ENCODE data around the gene GNPTG. TPM values are rescaled to one million over a fixed set of nuclear protein-coding genes. Genes with fewer than 3 reads are reported as not detected.

The GNPTG gene
- total and polyA plus RNA-seq, 2 donors (not counting 3 experiments of a cell fraction or from before 2014, with no cell fraction given), result 51.6 to 109 TPM

GRCh38 chr16:1319041-1319440 lies 32.7 kb upstream of the GNPTG start:
- H3K4me1 ChIP-seq (ENCODE audit: control insufficient read depth, extremely low read depth, insufficient read depth, low read length), result no peaks in the 10 kb centered on the region
- BruUV-seq (replicated peaks), result no TSS peak
- H3K4me2 ChIP-seq (ENCODE audit: insufficient read depth, low read length), result no peak overlapping the region
- DNase-seq (ENCODE audit: low read depth, low spot score), result no peak
- H3K9me3 ChIP-seq (replicated peaks; ENCODE audit: control insufficient read depth, insufficient read depth, low read length), result no peaks in the 10 kb centered on the region
- peaks cover 39% of the 10 kb centered on the region for H3K79me2 ChIP-seq (ENCODE audit: control insufficient read depth, insufficient read depth, low read length)
- H3K9ac ChIP-seq (replicated peaks; ENCODE audit: extremely low read depth, insufficient read depth, low read length), result no peak overlapping the region
- dilution Hi-C loops (cut with MboI; ENCODE audit: extremely low pct_ligation_motif_present, low sequenced_read_pairs) (no loop called here), intact Hi-C loops (cut with micrococcal nuclease) (no loop called here)
- H3K27me3 ChIP-seq (ENCODE audit: control insufficient read depth in 2 of 2, insufficient read depth in 2 of 2, low read length in 2 of 2), result no peaks in the 10 kb centered on the region
- H3K36me3 ChIP-seq (ENCODE audit: control insufficient read depth in 2 of 2, extremely low read depth in 1 of 2, insufficient read depth in 2 of 2, low read length in 2 of 2), result peaks cover 19 to 76% of the 10 kb centered on the region in 2 experiments
- TF ChIP-seq MYC (IDR thresholded peaks at IDR 0.05; ENCODE audit: low read depth, low read length) (no peak), POLR2AphosphoS5 (IDR thresholded peaks at IDR 0.05; ENCODE audit: insufficient read depth, low read depth, low read length) (no peak), EZH2 (IDR thresholded peaks at IDR 0.05; ENCODE audit: borderline replicate concordance, low read depth, low read length, severe bottlenecking) (no peak), GATA2 (IDR thresholded peaks at IDR 0.05; ENCODE audit: insufficient read depth, insufficient read length, low read depth, low read length) (no peak), JUN (IDR thresholded peaks at IDR 0.05; ENCODE audit: borderline replicate concordance, insufficient read depth, insufficient read length, low read depth) (no peak), CTCF (IDR thresholded peaks at IDR 0.05; ENCODE audit: extremely low read depth in 1 of 2, insufficient read depth in 1 of 2, low read depth in 1 of 2, low read length in 2 of 2) (no peak), POLR2A (IDR thresholded peaks at IDR 0.05; ENCODE audit: low read depth, low read length) (no peak), FOS (IDR thresholded peaks at IDR 0.05; ENCODE audit: borderline replicate concordance, insufficient read depth, low read length) (no peak), MAX (IDR thresholded peaks at IDR 0.05; ENCODE audit: insufficient read depth, insufficient read length) (no peak)
- no peak overlapping the region for H3K4me3 ChIP-seq (replicated peaks in 1 of 3; ENCODE audit: insufficient read depth in 1 of 3, low read depth in 1 of 3, low read length in 3 of 3)
- H3K27ac ChIP-seq (ENCODE audit: insufficient read depth, low read depth, low read length), result no peak overlapping the region
- H3K9me1 ChIP-seq (replicated peaks; ENCODE audit: control insufficient read depth, extremely low read depth, insufficient read depth, low read length), result no peaks in the 10 kb centered on the region
- no peak for FAIRE-seq
- ChIA-PET POLR2A (no interaction called here), CTCF (no interaction called here)
- no peak overlapping the region for H2AFZ ChIP-seq (ENCODE audit: low read depth, low read length)
- H4K20me1 ChIP-seq (replicated peaks; ENCODE audit: control insufficient read depth, extremely low read depth, insufficient read depth, low read length), result no peaks in the 10 kb centered on the region
